HG02678 (cell line): ENCODE data around the gene MR1.

Experiments
- ATAC-seq: cut with Tn5 transposase; IDR thresholded peaks from one replicate; pipeline ENCODE4 v1.9.1; 2021; ENCODE audit warnings: mild to moderate bottlenecking, moderate library complexity; ENCODE audit not compliant: unreplicated experiment

The MR1 gene

DNA sequence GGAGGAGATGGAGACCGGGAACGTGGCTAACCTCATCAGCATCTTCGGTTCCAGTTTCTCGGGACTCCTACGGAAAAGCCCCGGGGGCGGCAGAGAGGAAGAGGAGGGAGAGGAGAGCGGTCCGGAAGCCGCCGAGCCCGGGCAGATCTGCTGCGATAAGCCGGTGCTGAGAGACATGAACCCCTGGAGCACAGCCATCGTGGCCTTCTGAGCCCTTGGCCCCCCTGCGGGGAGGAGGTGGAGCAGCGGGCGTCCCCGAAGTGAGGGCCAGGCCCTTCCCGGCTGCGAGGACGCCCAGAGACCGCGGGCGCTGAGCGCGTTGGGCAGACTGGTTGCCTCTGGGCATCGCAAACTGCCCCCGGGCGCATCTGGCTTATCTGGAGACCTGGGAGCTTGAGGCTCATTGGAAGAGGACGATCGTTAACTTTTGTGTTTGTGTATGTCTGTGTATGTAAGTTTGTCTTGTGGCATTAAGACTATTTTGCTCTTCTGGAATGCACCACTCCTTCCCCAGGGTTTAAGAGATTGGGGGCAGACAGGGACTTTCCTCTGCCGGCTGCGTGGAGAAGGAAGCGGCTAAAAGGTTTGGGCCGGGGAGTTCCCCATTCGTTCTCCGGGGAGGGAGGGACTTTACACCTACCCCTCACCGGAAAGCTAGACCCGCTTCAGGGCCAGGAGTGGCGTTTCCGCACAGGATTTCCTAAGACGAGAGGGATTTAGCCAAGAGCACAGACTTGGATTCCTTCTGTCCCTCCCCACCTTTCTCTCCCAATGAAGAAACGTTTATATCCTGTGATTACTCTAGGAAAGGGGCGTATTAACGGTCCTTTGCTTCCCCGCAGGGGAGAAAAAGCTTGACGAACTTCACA is 56.1 kb downstream of the MR1 start:
- peak; percentile 37 for ATAC-seq

- no peak for ATAC-seq
These were observed 56.9 kb downstream of the MR1 start for GRCh38 chr1:181090641-181091126.

DNA sequence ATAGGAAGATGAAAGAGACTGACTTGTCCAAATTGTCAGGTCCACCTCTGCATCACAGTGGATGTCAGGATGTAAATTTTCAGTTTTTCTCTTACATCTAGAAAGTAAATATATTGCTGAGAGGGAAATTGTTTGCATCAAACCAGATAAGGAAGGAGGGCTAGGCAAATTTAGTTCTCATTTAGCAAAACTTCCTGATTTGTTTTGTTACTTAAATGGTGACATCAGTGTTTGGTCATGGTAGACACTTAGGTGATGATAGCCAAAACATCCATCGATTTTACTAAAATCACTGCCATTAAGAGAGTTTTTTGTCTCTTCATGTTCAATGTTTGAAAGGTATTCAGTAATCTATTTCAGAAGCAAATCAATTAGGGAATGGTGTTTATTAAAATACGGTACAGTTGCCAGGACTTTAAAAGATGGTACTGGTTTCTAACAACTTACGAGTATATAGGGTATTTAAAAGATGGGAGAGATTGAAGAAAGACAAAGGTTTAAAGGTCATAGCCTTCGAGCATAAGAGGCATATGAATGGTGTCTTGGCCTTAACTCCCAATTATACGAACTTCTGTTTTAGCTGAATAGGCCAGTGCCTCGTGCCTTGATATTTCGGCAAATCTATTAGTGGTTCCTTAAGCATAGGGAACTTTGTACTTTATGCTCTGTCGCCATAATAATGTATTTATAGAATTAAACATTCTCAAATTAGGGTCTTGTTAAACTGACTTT is 57.7 kb downstream of the MR1 start:
- no peak for ATAC-seq

DNA sequence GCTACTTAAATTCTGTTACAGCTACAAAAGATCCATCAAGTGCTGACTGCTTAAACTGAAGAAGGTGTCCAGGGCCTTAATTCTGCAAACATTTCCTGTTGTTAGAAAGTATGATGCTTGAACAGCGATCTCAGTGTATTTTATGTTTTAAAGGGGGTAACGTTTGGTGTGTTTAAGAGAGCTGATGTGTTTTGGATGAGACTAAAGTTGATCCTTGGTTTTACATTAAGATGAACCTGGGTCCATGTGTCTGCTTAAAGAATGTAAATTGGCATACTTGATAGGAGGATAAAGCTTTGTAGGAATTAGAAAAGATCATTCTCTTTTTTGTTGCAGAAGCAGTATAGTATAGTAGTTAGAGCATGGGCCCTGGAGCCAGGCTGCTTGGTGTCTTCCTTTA is 58.3 kb downstream of the MR1 start:
- no peak for ATAC-seq

DNA sequence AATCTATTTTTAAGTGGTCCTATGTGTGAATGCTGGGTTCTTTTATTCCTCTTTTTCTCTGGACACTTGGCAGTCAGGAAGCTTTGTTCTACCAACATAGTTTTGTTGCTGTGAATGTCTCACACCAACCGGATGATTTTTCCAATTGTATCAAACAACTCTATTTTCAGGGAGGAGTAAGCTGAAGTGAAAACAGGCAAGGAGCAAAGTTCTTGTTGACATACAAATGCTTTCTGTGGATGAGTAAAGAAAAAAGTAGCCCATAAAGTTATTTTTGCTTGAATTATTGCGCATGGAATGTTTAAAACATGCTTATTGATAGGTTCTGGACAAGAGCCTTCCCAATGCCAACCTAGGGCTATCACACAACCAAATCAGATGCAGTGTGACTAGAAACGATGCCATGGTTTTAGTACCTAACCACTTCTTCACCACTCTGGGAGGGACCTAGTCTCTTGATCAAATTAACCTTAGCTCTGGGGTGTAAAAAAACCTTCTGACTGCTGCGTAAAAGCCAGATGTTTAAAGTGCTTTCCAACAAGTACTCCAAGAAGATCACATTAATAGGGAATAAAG is 59.2 kb downstream of the MR1 start:
- ATAC-seq, result no peak

- ATAC-seq, result no peak
These were observed 60.8 kb downstream of the MR1 start for GRCh38 chr1:181094416-181095212.

- ATAC-seq, result no peak
These were observed 61.5 kb downstream of the MR1 start for GRCh38 chr1:181095260-181095659.

DNA sequence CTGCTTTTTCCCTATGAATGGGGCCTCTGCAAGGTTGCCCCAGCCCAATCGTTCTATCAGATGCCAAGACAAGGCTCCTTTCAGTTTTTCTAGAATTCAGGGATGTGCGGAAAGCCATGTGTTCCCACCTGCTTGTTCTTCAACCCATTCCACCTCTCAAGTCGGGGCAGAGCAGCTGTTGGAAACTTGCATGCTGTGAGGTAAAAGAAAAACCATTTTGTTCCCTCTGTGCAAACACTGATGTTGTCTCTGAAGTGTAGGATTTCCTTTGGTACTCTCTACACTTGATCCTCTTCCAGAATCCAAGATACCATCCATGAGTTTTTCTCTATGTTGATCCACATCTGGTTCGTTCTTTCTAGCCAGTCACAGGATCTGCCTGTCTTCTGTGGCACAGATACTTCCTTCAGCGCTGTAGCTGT is 62.0 kb downstream of the MR1 start:
- no peak for ATAC-seq

GRCh38 chr1:181097242-181097641 is 63.5 kb downstream of the MR1 start:
- no peak for ATAC-seq

- ATAC-seq, result peak; percentile 52
These were observed 65.6 kb downstream of the MR1 start for GRCh38 chr1:181099152-181100014.

DNA sequence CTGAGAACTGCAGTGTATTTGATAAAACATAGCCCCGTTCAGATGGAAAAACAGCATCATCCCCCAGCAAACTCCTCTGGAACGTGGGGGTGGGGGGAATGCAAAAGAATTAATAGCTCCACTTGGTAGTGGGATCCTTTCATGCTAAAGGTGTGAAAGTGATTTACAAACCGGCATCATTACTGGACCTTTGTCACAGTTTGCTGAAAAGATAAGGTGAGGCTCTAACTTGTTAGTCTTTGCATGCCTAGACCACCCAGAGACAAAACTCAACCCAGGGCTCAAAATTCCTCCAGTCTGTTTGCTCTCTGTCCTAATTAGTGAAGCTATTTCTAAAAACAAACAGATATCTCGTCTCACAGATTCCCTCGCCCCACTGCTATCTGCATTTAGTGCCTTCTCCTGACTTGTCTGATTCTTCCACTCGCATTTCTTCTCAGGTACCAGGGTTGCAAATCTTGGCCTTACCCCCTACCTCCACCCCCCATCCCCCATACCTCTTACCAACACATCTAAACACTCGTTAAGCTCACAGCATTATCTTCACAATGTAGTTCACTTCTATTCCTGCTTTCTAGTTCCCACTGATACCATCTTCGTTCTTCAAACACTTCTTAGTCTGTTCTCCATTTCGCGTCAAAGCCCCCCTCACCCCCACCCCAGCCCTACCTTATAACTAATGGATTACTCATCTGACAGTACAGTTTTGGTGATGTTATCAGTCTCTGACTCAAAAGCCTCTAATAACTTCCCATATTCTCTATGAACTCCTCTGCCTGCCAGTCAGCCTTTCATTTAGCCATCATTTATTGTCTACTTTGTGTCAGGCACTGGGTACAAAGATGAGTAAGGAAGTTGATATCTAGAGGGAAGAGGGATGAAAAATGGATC is 66.5 kb downstream of the MR1 start:
- no peak for ATAC-seq

- ATAC-seq, result no peak
These were observed 67.2 kb downstream of the MR1 start for GRCh38 chr1:181100934-181101333.

DNA sequence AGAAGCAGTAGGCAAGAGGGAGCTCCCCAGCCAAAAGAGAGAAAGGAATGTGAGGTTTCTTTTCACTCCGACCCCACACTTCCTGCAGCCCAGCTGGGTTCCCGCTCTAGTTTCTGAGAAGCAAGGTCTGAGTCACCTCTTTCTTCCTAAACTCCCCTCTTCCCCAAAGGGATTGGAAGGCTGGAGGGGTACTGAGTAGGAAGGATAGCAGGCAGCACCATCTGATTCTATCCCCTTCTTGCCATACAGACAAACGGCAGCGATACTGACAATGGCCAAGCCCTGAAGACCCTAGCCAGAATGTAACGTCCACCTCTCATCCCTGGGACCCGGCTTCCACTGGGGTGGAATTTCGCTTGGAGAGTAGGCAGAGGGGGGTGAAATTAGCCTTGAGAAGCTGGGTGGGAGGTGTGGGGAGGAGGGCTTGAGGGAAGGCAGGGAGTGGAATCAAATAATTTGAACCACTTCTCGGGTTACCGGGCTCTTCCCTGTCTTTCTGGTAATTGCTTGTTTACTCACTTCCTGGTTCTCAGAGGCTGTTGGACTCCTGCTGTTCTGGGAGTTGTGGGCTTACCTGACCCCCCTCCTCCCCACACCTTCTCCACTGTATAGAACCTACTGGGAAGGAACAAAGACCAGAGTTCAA is 67.9 kb downstream of the MR1 start:
- no peak for ATAC-seq

DNA sequence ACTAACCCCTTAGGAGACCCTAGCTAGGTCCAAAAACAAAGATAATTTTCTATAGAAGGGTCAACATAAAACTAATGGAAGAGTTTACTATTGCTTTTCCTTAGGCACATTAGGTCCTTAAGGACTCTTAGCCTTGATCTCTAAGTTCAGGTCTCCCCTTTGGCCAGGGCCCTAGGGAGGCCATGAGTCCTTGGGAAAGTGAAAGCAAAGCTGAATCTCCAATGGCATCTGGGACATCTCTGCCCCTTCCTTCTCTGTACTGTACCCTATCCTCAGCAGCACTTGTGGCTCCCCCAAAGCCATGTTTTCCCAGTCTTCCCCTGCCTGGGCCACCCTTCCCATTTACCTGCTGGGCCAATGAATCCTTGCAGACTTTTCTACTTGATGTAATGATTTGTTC is 69.1 kb downstream of the MR1 start:
- no peak for ATAC-seq

GRCh38 chr1:181103399-181103798 is 69.6 kb downstream of the MR1 start:
- ATAC-seq, result no peak

- no peak for ATAC-seq
These were observed 70.4 kb downstream of the MR1 start for GRCh38 chr1:181104042-181104789.

- ATAC-seq, result peak; percentile 10
These were observed 71.0 kb downstream of the MR1 start for GRCh38 chr1:181104790-181105133.
